Activated naive CD8-positive, alpha-beta T cell treated with anti-CD3 and anti-CD28 coated beads, Interleukin-2, amount 10 ng/mL, durations not matched to agents 7 days and 5 days (primary cell): ENCODE measurements around the gene ARHGAP22. TPM values are rescaled to one million over a fixed set of nuclear protein-coding genes. Genes with fewer than 3 reads are reported as not detected.

Experiments
- ATAC-seq: fragments of 150-1000 bp; cut with Tn5 transposase; one replicate; pipeline ENCODE4 v1.10.0; 2021; ENCODE audit warnings: low read depth, moderate library complexity
- POLR2A ChIA-PET: fragments of 350-600 bp; sonication (Branson Sonifier 250); formaldehyde crosslinking; loops from one replicate; lab custom pipeline; 2021; ENCODE audit warnings: antibody characterized with exemption; lab: Charles Lee
- DNase-seq: peaks from one replicate; pipeline ENCODE4 v3.0.0; 2021
- H3K27ac Mint-ChIP-seq: one replicate; pipeline ENCODE4 v1.8.0; 2022; ENCODE audit warnings: mild to moderate bottlenecking, mixed read lengths
- H3K27me3 Mint-ChIP-seq: one replicate; pipeline ENCODE4 v1.8.0; 2022; ENCODE audit warnings: mild to moderate bottlenecking, moderate library complexity, mixed read lengths
- H3K36me3 Mint-ChIP-seq: one replicate; pipeline ENCODE4 v1.8.0; 2021; ENCODE audit warnings: mild to moderate bottlenecking, mixed read lengths
- H3K4me1 Mint-ChIP-seq: one replicate; pipeline ENCODE4 v1.8.0; 2021; ENCODE audit warnings: mixed read lengths
- H3K4me3 Mint-ChIP-seq: one replicate; pipeline ENCODE4 v1.8.0; 2022; ENCODE audit warnings: mild to moderate bottlenecking, moderate library complexity, mixed read lengths
- H3K9me3 Mint-ChIP-seq: one replicate; pipeline ENCODE4 v1.8.0; 2021; ENCODE audit warnings: mixed read lengths
- total RNA-seq, 2 experiments: library from RNA; stranded (reverse); gene quantifications; one replicate each; pipeline ENCODE4 v1.2.3, GENCODE V29; 2021

The ARHGAP22 gene
- total RNA-seq, 2 experiments from 2014 or later = 0.26 to 0.30 TPM

DNA sequence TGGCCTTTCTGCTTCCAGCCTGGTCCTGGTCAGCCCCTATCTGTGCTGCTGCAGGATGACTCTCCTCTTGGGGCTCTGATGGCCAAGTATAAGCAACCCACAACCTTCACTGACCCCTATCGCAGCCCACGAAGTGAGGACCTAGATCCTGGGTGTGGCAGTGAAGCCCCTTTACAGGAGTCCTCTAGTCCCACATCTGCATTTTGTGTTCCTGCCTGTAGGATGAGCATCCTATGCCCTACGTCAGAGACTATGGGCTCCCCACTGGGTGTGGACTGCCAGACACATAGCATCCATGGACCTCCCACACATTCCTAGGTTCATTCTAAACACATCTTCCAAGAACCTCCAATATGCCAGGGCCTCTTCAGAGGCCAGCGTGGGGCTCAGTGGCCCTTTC lies 29.0 kb downstream of the ARHGAP22 start:
- Mint-ChIP-seq H3K27me3 (peaks cover 31% of the 10 kb centered on the region), H3K9me3 (no peaks in the 10 kb centered on the region), H3K36me3 (no peaks in the 10 kb centered on the region), H3K27ac (no peak overlapping the region), H3K4me1 (no peaks in the 10 kb centered on the region), H3K4me3 (no peak overlapping the region)
- POLR2A ChIA-PET = no interaction called here
- DNase-seq = no peak
- ATAC-seq = no peak

DNA sequence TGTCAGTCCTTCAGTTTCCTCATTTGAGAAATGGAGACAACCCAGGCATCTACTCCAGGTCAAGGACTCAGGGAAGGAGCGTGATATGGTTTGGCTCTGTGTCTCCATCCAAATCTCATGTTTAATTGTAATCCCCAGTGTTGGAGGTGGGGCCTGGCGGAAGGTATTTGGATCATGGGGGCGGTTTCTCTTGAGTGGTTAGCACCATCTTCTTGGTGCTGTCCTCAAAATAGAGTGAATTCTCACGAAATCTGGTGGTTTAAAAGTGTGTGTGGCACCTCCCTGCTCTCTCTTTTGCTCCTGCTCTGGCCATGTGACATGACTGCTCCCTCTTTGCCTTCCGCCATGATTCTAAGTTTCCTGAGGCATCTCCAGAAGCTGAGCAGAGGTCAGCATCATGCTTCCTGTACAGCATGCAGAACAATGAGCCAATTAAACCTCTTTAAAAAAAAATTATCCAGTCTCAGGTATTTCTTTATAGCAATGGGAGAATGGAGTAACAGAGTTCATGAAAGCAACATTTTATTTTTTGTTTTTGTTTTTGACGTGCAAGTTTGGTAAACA lies 30.0 kb downstream of the ARHGAP22 start:
- ATAC-seq = no peak
- Mint-ChIP-seq H3K4me1 (no peaks in the 10 kb centered on the region), H3K27ac (no peak overlapping the region), H3K36me3 (no peaks in the 10 kb centered on the region), H3K9me3 (no peaks in the 10 kb centered on the region), H3K27me3 (peaks cover 25% of the 10 kb centered on the region), H3K4me3 (no peak overlapping the region)
- POLR2A ChIA-PET = no interaction called here
- DNase-seq = no peak

DNA sequence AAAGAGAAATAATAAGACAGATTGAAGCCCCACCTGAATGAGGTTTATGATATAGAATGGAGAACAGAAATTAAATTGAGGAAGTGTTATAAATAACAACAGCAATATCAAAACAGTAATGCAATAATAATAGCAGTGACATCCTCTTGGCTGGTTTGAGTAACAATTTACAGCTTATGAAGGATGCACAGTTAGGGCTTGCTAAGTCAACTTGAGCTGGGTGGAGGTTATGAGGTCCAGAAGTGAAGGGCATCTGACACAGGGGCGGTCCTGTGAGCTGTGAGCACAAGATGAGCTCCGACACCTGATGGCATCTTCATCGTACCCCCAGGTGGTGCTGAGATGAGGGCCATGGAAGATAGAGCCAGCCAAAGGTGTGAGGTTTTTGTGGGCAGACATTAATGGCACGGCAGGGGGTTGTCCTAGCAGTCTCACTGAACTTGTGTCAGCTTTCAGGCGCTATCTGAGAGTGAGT lies 30.5 kb downstream of the ARHGAP22 start:
- H3K9me3 Mint-ChIP-seq = no peaks in the 10 kb centered on the region
- no peak overlapping the region for H3K27ac Mint-ChIP-seq
- peaks cover 22% of the 10 kb centered on the region for H3K27me3 Mint-ChIP-seq
- no peak overlapping the region for H3K4me3 Mint-ChIP-seq
- no peak for ATAC-seq
- POLR2A ChIA-PET = no interaction called here
- DNase-seq = no peak
- H3K36me3 Mint-ChIP-seq = no peaks in the 10 kb centered on the region
- no peaks in the 10 kb centered on the region for H3K4me1 Mint-ChIP-seq

DNA sequence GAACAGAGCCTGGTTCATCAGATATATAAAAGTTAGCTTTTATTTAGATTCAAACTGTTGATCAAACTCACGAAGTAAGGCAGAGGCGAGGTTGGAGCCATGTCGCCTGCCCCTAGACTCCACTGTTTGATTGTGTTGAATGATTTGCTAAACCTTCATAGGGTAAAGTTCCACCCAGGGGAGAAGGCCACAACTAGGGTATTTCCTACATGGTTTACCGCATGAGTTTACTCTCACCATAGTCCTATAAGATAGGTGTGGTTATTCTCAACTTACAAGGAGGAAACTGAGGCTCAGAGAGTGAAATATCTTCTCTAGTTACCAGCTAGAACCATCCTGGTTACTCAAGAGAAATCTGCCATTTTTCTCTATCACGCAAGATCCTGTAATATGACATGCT lies 31.8 kb downstream of the ARHGAP22 start:
- POLR2A ChIA-PET = no interaction called here
- Mint-ChIP-seq H3K9me3 (no peaks in the 10 kb centered on the region), H3K27me3 (peaks cover 16% of the 10 kb centered on the region), H3K4me3 (no peak overlapping the region), H3K36me3 (no peaks in the 10 kb centered on the region), H3K4me1 (no peaks in the 10 kb centered on the region), H3K27ac (no peak overlapping the region)
- no peak for DNase-seq
- ATAC-seq = no peak

DNA sequence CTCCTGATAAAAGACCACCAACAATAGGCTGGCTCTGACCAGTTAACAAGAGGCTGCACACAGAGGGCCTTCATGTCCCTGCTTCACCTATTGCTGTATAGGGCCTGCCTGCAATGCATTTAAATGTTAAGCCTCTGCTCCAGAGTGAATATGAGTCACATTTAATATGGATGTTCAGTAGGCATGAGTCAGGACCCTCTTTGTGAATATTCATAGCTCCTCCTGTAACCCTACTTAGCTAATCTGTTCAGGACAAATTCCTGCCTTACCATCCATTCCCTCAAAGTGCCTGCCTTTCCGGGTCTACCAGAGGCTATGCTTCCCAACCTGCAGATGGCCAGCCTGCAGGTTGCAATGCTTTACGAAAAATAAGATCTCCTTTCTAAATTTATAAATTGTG lies 32.5 kb downstream of the ARHGAP22 start:
- no peaks in the 10 kb centered on the region for H3K4me1 Mint-ChIP-seq
- ATAC-seq = no peak
- H3K36me3 Mint-ChIP-seq = no peaks in the 10 kb centered on the region
- no peak overlapping the region for H3K27ac Mint-ChIP-seq
- H3K9me3 Mint-ChIP-seq = no peaks in the 10 kb centered on the region
- no peak overlapping the region for H3K4me3 Mint-ChIP-seq
- peaks cover 13% of the 10 kb centered on the region for H3K27me3 Mint-ChIP-seq
- DNase-seq = no peak
- POLR2A ChIA-PET = no interaction called here

DNA sequence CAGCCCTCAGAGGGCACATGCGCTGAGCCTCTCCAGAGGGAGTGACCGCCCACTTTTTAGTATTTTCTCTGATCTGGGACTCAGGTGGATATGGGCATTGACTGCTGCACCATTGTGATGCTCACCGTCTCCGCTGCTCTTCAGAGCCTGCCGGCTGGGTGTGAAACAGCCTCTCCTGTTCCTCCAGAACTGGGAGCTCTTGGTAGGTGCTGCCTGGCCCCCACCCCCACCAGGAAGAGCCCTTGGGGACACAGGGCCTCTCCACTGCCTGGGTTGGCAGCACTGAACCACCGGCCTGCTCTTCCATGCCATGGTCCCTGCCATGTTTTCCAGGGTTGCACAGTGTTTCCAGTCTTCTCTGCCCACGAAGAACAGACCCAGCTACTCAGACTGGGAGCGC lies 36.3 kb downstream of the ARHGAP22 start:
- Mint-ChIP-seq H3K9me3 (no peaks in the 10 kb centered on the region), H3K4me3 (no peak overlapping the region), H3K4me1 (no peaks in the 10 kb centered on the region), H3K27ac (no peak overlapping the region), H3K27me3 (peaks cover 3% of the 10 kb centered on the region), H3K36me3 (no peaks in the 10 kb centered on the region)
- POLR2A ChIA-PET = no interaction called here
- DNase-seq (no peak), ATAC-seq (no peak)

DNA sequence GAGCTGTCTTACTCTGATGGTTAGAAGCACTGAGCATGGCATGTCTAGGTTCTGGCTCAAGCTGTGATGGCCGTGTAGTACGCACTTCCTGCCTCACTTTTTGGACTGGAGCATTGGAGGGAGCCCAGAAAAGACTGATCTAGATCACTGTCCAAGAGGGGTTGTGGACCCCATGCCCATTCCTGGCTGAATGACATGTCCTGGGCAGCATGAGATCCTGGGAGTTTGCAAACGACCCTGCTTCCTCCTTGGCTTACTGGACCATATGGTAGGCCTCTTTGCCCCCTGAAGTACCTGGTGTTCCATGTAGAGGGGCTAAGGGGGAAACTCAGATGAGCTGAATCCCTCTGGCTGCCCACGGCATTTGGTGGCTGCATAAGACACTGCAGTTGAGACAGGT lies 36.7 kb downstream of the ARHGAP22 start:
- Mint-ChIP-seq H3K27ac (no peak overlapping the region), H3K9me3 (no peaks in the 10 kb centered on the region), H3K36me3 (no peaks in the 10 kb centered on the region), H3K27me3 (peaks cover 3% of the 10 kb centered on the region), H3K4me3 (no peak overlapping the region), H3K4me1 (no peaks in the 10 kb centered on the region)
- DNase-seq (no peak), ATAC-seq (no peak)
- POLR2A ChIA-PET = no interaction called here

DNA sequence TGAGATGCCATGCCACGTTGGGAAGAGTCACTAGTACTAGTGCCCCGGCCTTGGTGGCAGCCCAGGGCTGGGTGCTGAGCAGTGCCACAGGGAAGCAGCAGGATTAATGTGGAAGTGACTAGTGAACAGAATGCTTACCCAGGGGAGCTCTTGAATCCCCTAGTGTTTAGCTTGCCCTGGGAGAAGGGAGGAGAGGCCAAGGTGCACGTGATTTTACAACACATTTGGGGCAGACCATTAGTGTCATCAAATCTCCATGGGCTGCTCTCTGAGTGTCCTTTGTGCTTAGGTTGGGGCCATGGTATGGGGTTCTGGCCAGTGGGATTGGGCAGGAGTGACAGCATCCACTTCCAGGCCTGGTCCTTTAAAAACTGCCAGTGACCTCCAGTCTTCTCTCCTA lies 37.5 kb downstream of the ARHGAP22 start:
- Mint-ChIP-seq H3K27me3 (peaks cover 3% of the 10 kb centered on the region), H3K4me1 (no peaks in the 10 kb centered on the region), H3K9me3 (no peaks in the 10 kb centered on the region), H3K36me3 (no peaks in the 10 kb centered on the region), H3K27ac (no peak overlapping the region), H3K4me3 (no peak overlapping the region)
- POLR2A ChIA-PET = no interaction called here
- DNase-seq (no peak), ATAC-seq (no peak)

DNA sequence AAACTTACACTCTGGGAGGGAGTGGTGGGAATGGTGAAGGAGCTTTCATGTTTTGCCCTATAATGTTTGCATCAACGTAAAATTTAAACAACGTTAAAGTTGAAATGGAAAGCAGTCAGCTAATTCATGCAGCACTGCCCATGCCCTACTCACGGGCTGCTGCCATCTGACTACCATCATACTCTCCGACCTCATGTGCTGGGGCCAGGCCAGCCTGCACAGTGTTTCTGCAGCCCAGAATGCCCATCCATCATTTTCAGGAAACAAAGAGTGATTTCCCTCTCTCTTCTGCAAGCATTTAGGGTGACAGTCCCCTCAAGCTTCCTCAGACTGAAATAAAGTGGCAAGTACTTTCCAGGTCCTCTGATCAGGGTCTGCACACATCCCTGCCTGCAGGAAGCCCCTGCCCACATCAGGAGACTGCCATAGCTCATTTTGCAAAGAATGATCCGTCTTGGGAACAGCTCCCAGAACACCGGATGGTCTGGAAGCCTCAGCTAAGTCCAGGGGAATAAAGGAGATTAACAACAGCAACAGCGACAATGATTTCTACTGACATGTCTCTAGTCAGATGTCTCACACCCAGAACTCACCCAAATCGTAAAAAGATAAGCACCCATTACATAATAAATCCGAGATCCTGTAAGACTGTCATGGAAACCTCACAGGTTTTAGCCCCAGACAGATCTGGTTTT lies 40.3 kb downstream of the ARHGAP22 start:
- Mint-ChIP-seq H3K4me1 (no peaks in the 10 kb centered on the region), H3K9me3 (no peaks in the 10 kb centered on the region), H3K27ac (no peak overlapping the region), H3K4me3 (no peak overlapping the region), H3K36me3 (no peaks in the 10 kb centered on the region), H3K27me3 (peaks cover 12% of the 10 kb centered on the region)
- POLR2A ChIA-PET = no interaction called here
- no peak for DNase-seq
- ATAC-seq = no peak

DNA sequence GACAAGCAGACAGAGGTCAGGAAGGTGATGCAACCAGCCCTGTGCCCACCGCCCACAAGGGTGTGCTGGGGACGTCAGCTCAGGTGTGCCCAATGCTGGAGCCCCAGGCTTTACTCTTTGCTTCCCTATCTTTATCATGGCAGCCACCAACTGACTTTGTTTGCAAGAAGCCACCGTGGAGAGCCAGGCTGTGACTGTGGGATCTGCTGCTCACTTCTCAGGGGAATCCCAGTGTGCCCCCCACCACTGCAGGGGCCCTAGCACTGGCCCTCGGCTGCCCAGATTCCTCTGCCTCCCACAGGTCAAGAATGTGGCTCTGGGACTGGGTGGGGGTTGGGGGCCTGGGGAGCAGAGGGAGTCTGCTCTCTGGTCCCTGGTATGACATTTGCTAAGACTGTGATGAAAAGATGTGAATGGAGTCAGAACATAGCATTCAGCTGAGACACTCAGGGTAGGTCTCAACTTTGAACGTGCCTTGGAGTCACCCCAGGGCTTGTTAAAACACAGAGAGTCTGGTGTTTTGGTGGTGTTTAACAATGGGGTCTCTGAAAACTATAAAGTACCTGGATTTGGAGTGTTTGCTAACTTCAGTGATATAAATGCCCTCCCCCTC lies 47.3 kb downstream of the ARHGAP22 start:
- no peak overlapping the region for H3K4me3 Mint-ChIP-seq
- H3K9me3 Mint-ChIP-seq = no peaks in the 10 kb centered on the region
- no peak overlapping the region for H3K27ac Mint-ChIP-seq
- no peak for DNase-seq
- peaks cover 14% of the 10 kb centered on the region for H3K27me3 Mint-ChIP-seq
- no peaks in the 10 kb centered on the region for H3K4me1 Mint-ChIP-seq
- POLR2A ChIA-PET = no interaction called here
- ATAC-seq = no peak
- no peaks in the 10 kb centered on the region for H3K36me3 Mint-ChIP-seq

DNA sequence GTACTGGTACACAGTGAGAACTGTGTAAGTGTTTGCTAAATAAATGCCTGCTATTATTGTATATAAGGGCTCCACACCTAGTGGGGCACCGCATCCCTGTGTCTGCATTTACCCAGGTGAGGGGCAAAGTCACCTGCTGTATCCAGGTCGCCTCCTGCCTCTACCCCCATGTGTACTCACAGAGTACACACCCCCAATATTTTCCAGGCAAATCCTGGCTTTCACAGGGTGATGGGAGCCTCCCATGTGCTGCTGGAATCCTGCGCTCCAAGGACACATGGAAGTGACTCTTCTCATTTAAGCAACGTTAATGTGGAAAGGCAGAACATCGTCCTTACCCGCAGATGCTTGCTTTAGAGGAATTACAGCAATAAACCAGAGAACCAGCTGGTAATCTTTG lies 48.2 kb downstream of the ARHGAP22 start:
- Mint-ChIP-seq H3K36me3 (no peaks in the 10 kb centered on the region), H3K27ac (no peak overlapping the region), H3K4me1 (no peaks in the 10 kb centered on the region), H3K27me3 (peaks cover 12% of the 10 kb centered on the region), H3K9me3 (no peaks in the 10 kb centered on the region), H3K4me3 (no peak overlapping the region)
- POLR2A ChIA-PET = no interaction called here
- ATAC-seq (no peak), DNase-seq (no peak)

DNA sequence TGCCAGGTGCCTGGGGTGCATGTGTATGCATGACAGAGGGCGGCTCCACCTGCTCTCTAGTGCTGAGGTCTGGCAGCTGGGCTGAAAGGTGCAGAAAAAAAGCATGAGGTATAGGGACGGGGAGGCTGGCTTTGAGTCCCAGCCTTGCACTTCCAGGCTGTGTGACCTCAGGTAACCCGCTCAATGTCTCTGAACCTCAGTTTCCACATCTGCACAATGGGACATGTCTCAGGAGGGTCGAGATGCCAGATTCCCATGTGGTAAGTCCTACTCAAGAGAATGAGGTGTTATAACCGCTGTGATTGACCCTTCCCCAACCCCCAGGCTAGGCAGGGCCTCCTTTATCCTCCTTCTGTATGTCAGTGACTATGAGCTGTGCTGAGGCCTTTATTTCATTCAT lies 48.8 kb downstream of the ARHGAP22 start:
- POLR2A ChIA-PET = no interaction called here
- no peak for ATAC-seq
- H3K36me3 Mint-ChIP-seq = no peaks in the 10 kb centered on the region
- no peak for DNase-seq
- H3K4me3 Mint-ChIP-seq = no peak overlapping the region
- H3K9me3 Mint-ChIP-seq = no peaks in the 10 kb centered on the region
- H3K27me3 Mint-ChIP-seq = peaks cover 10% of the 10 kb centered on the region
- H3K4me1 Mint-ChIP-seq = no peaks in the 10 kb centered on the region
- H3K27ac Mint-ChIP-seq = no peak overlapping the region

DNA sequence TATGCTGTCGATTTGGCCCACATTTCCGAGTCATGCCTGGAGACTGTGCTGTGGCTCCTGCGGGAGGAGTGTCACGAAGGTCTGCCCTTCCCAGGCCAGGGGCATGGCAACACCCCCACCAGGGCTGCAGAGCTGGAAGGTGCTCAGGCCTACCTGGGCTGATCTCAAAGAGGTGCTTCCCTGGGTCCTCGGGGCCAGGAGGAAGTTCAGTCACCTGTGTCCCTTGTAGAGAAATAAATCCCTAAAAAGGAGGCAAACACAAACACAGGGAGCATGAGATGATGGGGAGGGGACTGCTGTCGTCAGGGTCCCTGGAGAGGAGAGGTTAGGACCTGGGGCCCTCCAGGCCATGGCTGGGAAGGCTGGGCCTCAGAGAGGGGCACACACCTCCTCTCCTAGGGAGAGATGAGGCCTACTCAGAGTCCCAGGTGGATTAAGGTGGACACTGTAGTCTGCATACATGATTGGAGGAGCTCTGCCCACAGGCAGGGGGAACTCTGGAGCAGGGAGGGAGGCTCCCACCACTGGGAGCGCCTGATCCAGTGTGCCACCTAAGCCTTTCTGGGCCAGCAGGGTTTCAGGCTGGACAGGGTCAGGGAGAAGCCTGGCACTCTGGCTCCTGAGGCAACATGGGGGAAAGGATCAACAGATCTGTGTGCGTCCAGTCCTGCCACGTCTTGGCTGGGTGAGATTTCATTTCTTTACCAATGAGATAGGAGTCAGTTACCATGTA lies 49.4 kb downstream of the ARHGAP22 start:
- Mint-ChIP-seq H3K36me3 (no peaks in the 10 kb centered on the region), H3K9me3 (no peaks in the 10 kb centered on the region), H3K27ac (no peak overlapping the region), H3K4me1 (no peaks in the 10 kb centered on the region), H3K4me3 (no peak overlapping the region), H3K27me3 (peaks cover 10% of the 10 kb centered on the region)
- no peak for DNase-seq
- POLR2A ChIA-PET = no interaction called here
- no peak for ATAC-seq

DNA sequence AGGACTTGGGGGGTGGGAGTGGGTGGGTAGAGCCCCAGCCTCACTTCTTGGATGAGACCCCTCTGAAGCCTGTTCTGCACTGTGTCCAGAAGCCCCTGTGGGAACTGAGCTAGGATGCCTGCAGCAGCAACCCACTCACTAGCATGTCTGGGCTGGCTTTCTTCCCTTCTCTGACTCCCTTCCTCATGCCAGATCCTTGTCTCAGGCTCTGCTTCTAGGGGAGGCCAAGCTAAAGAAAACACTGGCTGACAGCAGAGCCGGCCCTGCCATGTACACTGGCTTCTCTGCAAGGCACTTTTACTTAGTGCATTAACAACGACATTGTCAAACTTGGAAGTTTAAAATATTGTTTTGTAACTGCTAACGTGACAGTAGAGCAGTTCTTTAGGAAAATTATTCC lies 50.2 kb downstream of the ARHGAP22 start:
- no peaks in the 10 kb centered on the region for H3K4me1 Mint-ChIP-seq
- DNase-seq (no peak), ATAC-seq (no peak)
- no peaks in the 10 kb centered on the region for H3K36me3 Mint-ChIP-seq
- H3K9me3 Mint-ChIP-seq = no peaks in the 10 kb centered on the region
- H3K27ac Mint-ChIP-seq = no peak overlapping the region
- no peak overlapping the region for H3K4me3 Mint-ChIP-seq
- POLR2A ChIA-PET = no interaction called here
- H3K27me3 Mint-ChIP-seq = peaks cover 5% of the 10 kb centered on the region
